A549 (cell line): ENCODE results near the gene PDE3A. TPM values are rescaled to one million over a fixed set of nuclear protein-coding genes. Genes with fewer than 3 reads are reported as not detected.

Experiments
- ATAC-seq, 2 experiments: fragments of 200-7000 bp in 1 of 2; fragments of >200 bp in 1 of 2; cut with Nextera tagmentation in 1 of 2; cut with Tn5 transposase in 1 of 2; 3 replicates each; pipeline versions ENCODE4 v1.8.0 to v1.9.1; 2018 to 2020; ENCODE audit warnings: mild to moderate bottlenecking in 1 of 2, moderate library complexity in 1 of 2
- CTCF ChIA-PET: fragments of 300-600 bp; sonication (Branson Sonifier 250); formaldehyde crosslinking; extraction: SDS; loops from one replicate; lab custom pipeline; 2021; ENCODE audit warnings: antibody characterized with exemption, inconsistent platforms; lab: Yijun Ruan, JAX
- POLR2A ChIA-PET: fragments of 350-600 bp; formaldehyde crosslinking; extraction: SDS; loops from one replicate; lab custom pipeline; 2021; ENCODE audit warnings: antibody characterized with exemption, inconsistent platforms; lab: Yijun Ruan, JAX
- DNase-seq, 2 experiments: peaks; one replicate each; pipeline versions ENCODE4 v3.0.0 to v3.0.0-alpha.2; 2011 to 2016; ENCODE audit warnings: low read depth in 1 of 2, low spot score in 1 of 2
- FAIRE-seq: peaks from 2 replicates; lab custom pipeline; 2011; peaks lifted over from hg19 to GRCh38; lab: Jason Lieb, UNC
- H3K27ac ChIP-seq, 2 experiments: fragments of >200 bp; sonication (Bioruptor Twin); formaldehyde crosslinking; 3 replicates each; pipeline ENCODE4 v1.5.1; 2016 to 2017
- H3K4me1 ChIP-seq: fragments of >200 bp; sonication (Bioruptor Twin); formaldehyde crosslinking; 3 replicates; pipeline ENCODE4 v1.6.1; 2016
- H3K4me2 ChIP-seq: fragments of >200 bp; sonication (Bioruptor Twin); formaldehyde crosslinking; 3 replicates; pipeline ENCODE4 v1.6.1; 2016
- H3K4me3 ChIP-seq: fragments of >200 bp; sonication (Bioruptor Twin); formaldehyde crosslinking; 3 replicates; pipeline ENCODE4 v1.5.1; 2016
- H3K9me3 ChIP-seq: fragments of >200 bp; sonication (Bioruptor Twin); formaldehyde crosslinking; 3 replicates; pipeline ENCODE4 v1.6.1; 2016
- CEBPB ChIP-seq, 2 experiments: fragments of >200 bp in 1 of 2; sonication (Bioruptor Twin) in 1 of 2; formaldehyde crosslinking in 1 of 2; IDR thresholded peaks; 2 replicates each; pipeline ENCODE4 v1.6.1; 2012 to 2016
- CHD4 ChIP-seq: fragments of 200-600 bp; sonication (generic); IDR thresholded peaks from 2 replicates; pipeline ENCODE4 v1.6.1; 2016; ENCODE audit warnings: antibody characterized with exemption, mild to moderate bottlenecking, borderline replicate concordance
- CTCF ChIP-seq: fragments of >200 bp; sonication (Bioruptor Twin); formaldehyde crosslinking; IDR thresholded peaks from 3 replicates; pipeline ENCODE4 v1.5.1; 2016
- EHMT2 ChIP-seq: fragments of 200-600 bp; sonication (generic); IDR thresholded peaks from 2 replicates; pipeline ENCODE4 v1.6.1; 2016; ENCODE audit warnings: antibody characterized with exemption, low read depth, mild to moderate bottlenecking, moderate library complexity
- ESRRA ChIP-seq: fragments of 150-350 bp; IDR thresholded peaks from 2 replicates; pipeline ENCODE4 v1.6.1; 2014; ENCODE audit warnings: mild to moderate bottlenecking, low read length, borderline replicate concordance
- FOSB ChIP-seq: fragments of 250-450 bp; sonication (Bioruptor Pico); IDR thresholded peaks from 2 replicates; pipeline ENCODE4 v1.5.0; 2020; ENCODE audit warnings: mild to moderate bottlenecking, moderate library complexity
- HDAC2 ChIP-seq: fragments of 200-600 bp; sonication (generic); IDR thresholded peaks from 2 replicates; pipeline ENCODE4 v1.6.1; 2016
- HMGXB4 ChIP-seq: fragments of 250-450 bp; sonication (Bioruptor Pico); IDR thresholded peaks from 2 replicates; pipeline ENCODE4 v1.5.0; 2021; ENCODE audit warnings: mild to moderate bottlenecking, moderate library complexity, borderline replicate concordance
- HOXA7 ChIP-seq: fragments of 250-450 bp; sonication (Bioruptor Pico); IDR thresholded peaks from 2 replicates; pipeline ENCODE4 v1.5.0; 2020; ENCODE audit warnings: mild to moderate bottlenecking, moderate library complexity
- HOXB5 ChIP-seq: fragments of 250-450 bp; sonication (Bioruptor Pico); IDR thresholded peaks from 2 replicates; pipeline ENCODE4 v1.5.0; 2020; ENCODE audit warnings: mild to moderate bottlenecking, moderate library complexity
- KDM1A ChIP-seq: fragments of 200-600 bp; sonication (generic); IDR thresholded peaks from 2 replicates; pipeline ENCODE4 v1.6.1; 2016; ENCODE audit warnings: low read depth, mild to moderate bottlenecking
- KDM5A ChIP-seq: fragments of 200-600 bp; sonication (generic); IDR thresholded peaks from 2 replicates; pipeline ENCODE4 v1.6.1; 2016; ENCODE audit warnings: antibody characterized with exemption, mild to moderate bottlenecking
- NPAS2 ChIP-seq: fragments of 250-450 bp; sonication (Bioruptor Pico); IDR thresholded peaks from 2 replicates; pipeline ENCODE4 v1.8.0; 2022; ENCODE audit warnings: mild to moderate bottlenecking, moderate library complexity, borderline replicate concordance
- POLR2A ChIP-seq: IDR thresholded peaks from 2 replicates; pipeline ENCODE4 v1.6.1; 2012; ENCODE audit warnings: mild to moderate bottlenecking, low read length
- POLR2AphosphoS2 ChIP-seq: conservative IDR thresholded peaks from 2 replicates; pipeline ENCODE4 v1.6.1; 2012; ENCODE audit warnings: low read length, improper control_type of control experiment, inconsistent platforms
- RAD21 ChIP-seq, 2 experiments: fragments of >200 bp in 1 of 2; sonication (Bioruptor Twin) in 1 of 2; formaldehyde crosslinking in 1 of 2; IDR thresholded peaks in 1 of 2; conservative IDR thresholded peaks in 1 of 2; 2 replicates in 1 of 2; 3 replicates in 1 of 2; pipeline ENCODE4 v1.6.1; 2012 to 2018; ENCODE audit warnings: inconsistent platforms in 1 of 2
- RARB ChIP-seq: fragments of 250-450 bp; sonication (Bioruptor Pico); IDR thresholded peaks from 2 replicates; pipeline ENCODE4 v1.8.0; 2021; ENCODE audit warnings: mild to moderate bottlenecking, moderate library complexity
- RCOR1 ChIP-seq: fragments of 150-350 bp; IDR thresholded peaks from 2 replicates; pipeline ENCODE4 v1.6.1; 2014; ENCODE audit warnings: antibody characterized with exemption, low read length, low read depth
- RNF2 ChIP-seq: fragments of 200-600 bp; sonication (generic); IDR thresholded peaks from 2 replicates; pipeline ENCODE4 v1.6.1; 2016; ENCODE audit warnings: low read depth, mild to moderate bottlenecking, antibody characterized with exemption, moderate library complexity, borderline replicate concordance
- SMC3 ChIP-seq: fragments of >200 bp; sonication (Bioruptor Twin); formaldehyde crosslinking; IDR thresholded peaks from 3 replicates; pipeline ENCODE4 v1.6.1; 2018; ENCODE audit warnings: inconsistent platforms
- ZC3H11A ChIP-seq: fragments of 450-650 bp; IDR thresholded peaks from 2 replicates; pipeline ENCODE4 v1.6.1; 2014; ENCODE audit warnings: antibody characterized with exemption, mild to moderate bottlenecking
- ZFP36 ChIP-seq: fragments of 450-650 bp; IDR thresholded peaks from 2 replicates; pipeline ENCODE4 v1.6.1; 2014; ENCODE audit warnings: borderline replicate concordance; ENCODE audit not compliant: partially characterized antibody
- ZNF302 ChIP-seq: fragments of 250-450 bp; sonication (Bioruptor Pico); IDR thresholded peaks from 2 replicates; pipeline ENCODE4 v1.9.0; 2021; ENCODE audit warnings: inconsistent platforms, mild to moderate bottlenecking, moderate library complexity
- WGBS: methylation state at CpG from one replicate; pipeline ENCODE4 v1.1.6; 2017; ENCODE audit errors: missing lambda C conversion rate; 5-methylcytosine and 5-hydroxymethylcytosine counted together
- polyA plus RNA-seq, 4 experiments: library from polyadenylated mRNA; depleted of rRNA in 3 of 4; stranded (reverse); fragments of >200 nt; fragmentation: RNase III in 1 of 4; extraction: RNeasy Plus Mini Kit Qiagen cat#74134 plus additional on column Dnase treatment in 1 of 4; gene quantifications; 2 replicates in 3 of 4; 3 replicates in 1 of 4; pipeline ENCODE4 v1.2.3, GENCODE V29; 2011 to 2017
- TF ChIP-seq, protein P1 (sequence below): IDR thresholded peaks from 2 replicates; pipeline ENCODE4 v1.6.1; 2012
- TF ChIP-seq, protein P2 (sequence below): fragments of 450-650 bp; IDR thresholded peaks from 2 replicates; pipeline ENCODE4 v1.6.1; 2014; ENCODE audit warnings: antibody characterized with exemption
- TF ChIP-seq, protein P3 (sequence below): IDR thresholded peaks from 2 replicates; pipeline ENCODE4 v1.6.1; 2012

Gene PDE3A
- polyA plus RNA-seq, 2 of the 4 experiments (the other 2 are of a cell fraction): 7.6 to 12.7 TPM

GRCh38 chr12:20375560-20375959 lies 7.2 kb downstream of the PDE3A start (continued):
- TF ChIP-seq KDM1A (no peak), SMC3 (no peak), ZFP36 (no peak), EHMT2 (no peak)

DNA sequence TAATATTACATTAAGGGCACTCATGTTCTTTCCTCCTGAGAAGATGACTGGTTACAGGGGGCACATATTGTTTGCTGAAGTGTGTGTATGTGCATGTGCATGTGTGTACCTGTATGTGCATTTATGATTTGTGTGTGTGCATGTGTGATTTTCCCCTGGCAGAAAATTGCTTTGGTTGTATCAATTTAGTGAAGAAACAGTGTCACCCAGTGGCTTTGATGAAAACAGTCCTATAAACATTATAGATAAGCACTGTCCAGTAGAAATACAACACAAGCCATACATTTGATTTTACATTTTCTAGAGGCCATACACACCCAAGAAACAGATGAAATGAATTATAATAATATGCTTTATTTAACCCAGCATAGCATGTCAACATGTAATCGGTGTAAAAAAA lies 8.6 kb downstream of the PDE3A start:
- FAIRE-seq: no peak

GRCh38 chr12:20377750-20378149 lies 9.4 kb downstream of the PDE3A start:
- no peak overlapping the region for H3K4me2 ChIP-seq
- DNase-seq: no peak
- H3K9me3 ChIP-seq: no peaks in the 10 kb centered on the region
- H3K27ac ChIP-seq: no peak overlapping the region; a peak in 1 of 6 replicates
- no peak for FAIRE-seq
- CTCF ChIA-PET: no interaction called here
- TF ChIP-seq KDM1A: no peak
- no peak for TF ChIP-seq HMGXB4 (CRISPR knock-in tag)
- TF ChIP-seq, protein P1, sequence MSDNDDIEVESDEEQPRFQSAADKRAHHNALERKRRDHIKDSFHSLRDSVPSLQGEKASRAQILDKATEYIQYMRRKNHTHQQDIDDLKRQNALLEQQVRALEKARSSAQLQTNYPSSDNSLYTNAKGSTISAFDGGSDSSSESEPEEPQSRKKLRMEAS: no peak
- no peak for TF ChIP-seq POLR2AphosphoS2
- TF ChIP-seq CHD4: no peak
- TF ChIP-seq KDM5A: no peak
- no peak for TF ChIP-seq HOXA7 (CRISPR knock-in tag)
- no peak for TF ChIP-seq POLR2A
- no peak for TF ChIP-seq ZC3H11A
- TF ChIP-seq FOSB: no peak
- TF ChIP-seq CEBPB (IDR thresholded peaks at IDR 0.05): no peak
- TF ChIP-seq, protein P2, sequence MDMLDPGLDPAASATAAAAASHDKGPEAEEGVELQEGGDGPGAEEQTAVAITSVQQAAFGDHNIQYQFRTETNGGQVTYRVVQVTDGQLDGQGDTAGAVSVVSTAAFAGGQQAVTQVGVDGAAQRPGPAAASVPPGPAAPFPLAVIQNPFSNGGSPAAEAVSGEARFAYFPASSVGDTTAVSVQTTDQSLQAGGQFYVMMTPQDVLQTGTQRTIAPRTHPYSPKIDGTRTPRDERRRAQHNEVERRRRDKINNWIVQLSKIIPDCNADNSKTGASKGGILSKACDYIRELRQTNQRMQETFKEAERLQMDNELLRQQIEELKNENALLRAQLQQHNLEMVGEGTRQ: no peak
- no peak for TF ChIP-seq RCOR1
- no peak for TF ChIP-seq RNF2
- TF ChIP-seq HDAC2: no peak
- no peak for TF ChIP-seq RARB (CRISPR knock-in tag)
- TF ChIP-seq ZNF302: no peak
- no peak for TF ChIP-seq NPAS2
- no peak for TF ChIP-seq ESRRA
- TF ChIP-seq, protein P3, sequence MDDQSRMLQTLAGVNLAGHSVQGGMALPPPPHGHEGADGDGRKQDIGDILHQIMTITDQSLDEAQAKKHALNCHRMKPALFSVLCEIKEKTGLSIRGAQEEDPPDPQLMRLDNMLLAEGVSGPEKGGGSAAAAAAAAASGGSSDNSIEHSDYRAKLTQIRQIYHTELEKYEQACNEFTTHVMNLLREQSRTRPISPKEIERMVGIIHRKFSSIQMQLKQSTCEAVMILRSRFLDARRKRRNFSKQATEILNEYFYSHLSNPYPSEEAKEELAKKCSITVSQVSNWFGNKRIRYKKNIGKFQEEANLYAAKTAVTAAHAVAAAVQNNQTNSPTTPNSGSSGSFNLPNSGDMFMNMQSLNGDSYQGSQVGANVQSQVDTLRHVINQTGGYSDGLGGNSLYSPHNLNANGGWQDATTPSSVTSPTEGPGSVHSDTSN: no peak
- no peak overlapping the region for H3K4me3 ChIP-seq
- POLR2A ChIA-PET: no interaction called here
- H3K4me1 ChIP-seq: peaks cover 57% of the 10 kb centered on the region
- ATAC-seq: no peak

More for the DNA sequence above, 8.6 kb downstream of the PDE3A start:
- peaks cover 65% of the 10 kb centered on the region for H3K4me1 ChIP-seq
- no peak overlapping the region for H3K4me3 ChIP-seq
- H3K4me2 ChIP-seq: no peak overlapping the region
- peak in 1 of 2 experiments; percentile 55; a peak in 3 of 6 replicates for ATAC-seq
- H3K9me3 ChIP-seq: no peaks in the 10 kb centered on the region
- CTCF ChIA-PET: interaction anchor here (0.5 to 1.7 kb wide), 3 partner anchors 18 to 1081 kb away, joined by 3 to 5 read pairs (median 4); no protein-coding TSS in a partner anchor
- H3K27ac ChIP-seq: no peak overlapping the region
- 93% methylated on average over 1 of the region's 1 CpG for WGBS
- TF ChIP-seq SMC3 (peak; percentile 41), HOXB5 (CRISPR knock-in tag) (no peak), CTCF (peak; percentile 45), RAD21 (conservative IDR thresholded peaks at IDR 0.05 in 1 of 2, IDR thresholded peaks at IDR 0.05 in 1 of 2) (peak; percentile 59 to 72)
- TF ChIP-seq, all 56 proteins: peak for 3
- peak in 1 of 2 experiments; percentile 44 for DNase-seq
- POLR2A ChIA-PET: no interaction called here
